OCI-LY7 (cell line): ENCODE results near the gene BBOX1. TPM values are rescaled to one million over a fixed set of nuclear protein-coding genes. Genes with fewer than 3 reads are reported as not detected.

ENCODE experiments used
- BruUV-seq: library from RNA; stranded (reverse); fragments of 400-500 nt; replicated peaks from 2 replicates; lab custom pipeline; 2021; lab: Mats Ljungman, UMichigan
- CTCF ChIA-PET: fragments of 300-600 bp; sonication (Branson Sonifier 250); formaldehyde crosslinking; loops from one replicate; lab custom pipeline; 2022; ENCODE audit warnings: antibody characterized with exemption; ENCODE audit not compliant: unreplicated experiment; lab: Charles Lee
- POLR2A ChIA-PET: fragments of 300-600 bp; sonication (Branson Sonifier 250); formaldehyde crosslinking; loops from one replicate; lab custom pipeline; 2022; ENCODE audit warnings: antibody characterized with exemption; lab: Charles Lee
- DNase-seq: peaks from one replicate; pipeline ENCODE4 v3.0.0-alpha.2; 2015; ENCODE audit warnings: low spot score
- H2AFZ ChIP-seq: fragments of 200-600 bp; sonication (generic), shearing (Covaris generic); 2 replicates; pipeline ENCODE4 v1.6.1; 2014; ENCODE audit warnings: mild to moderate bottlenecking, antibody characterized with exemption, low read length, moderate library complexity
- H3K27ac ChIP-seq: fragments of 200-600 bp; sonication (generic); 2 replicates; pipeline ENCODE4 v1.5.1; 2014; ENCODE audit warnings: mixed run types, low read depth, mild to moderate bottlenecking, moderate library complexity, low read length, inconsistent platforms; ENCODE audit not compliant: poor library complexity, severe bottlenecking
- H3K36me3 ChIP-seq: fragments of 200-600 bp; sonication (generic); 2 replicates; pipeline ENCODE4 v1.6.1; 2014; ENCODE audit warnings: mild to moderate bottlenecking, antibody characterized with exemption, low read length, moderate library complexity, mixed read lengths; ENCODE audit not compliant: insufficient read depth
- H3K4me1 ChIP-seq: fragments of 200-600 bp; sonication (generic); 2 replicates; pipeline ENCODE4 v1.5.1; 2014; ENCODE audit warnings: mild to moderate bottlenecking, low read length; ENCODE audit not compliant: insufficient read depth, poor library complexity, severe bottlenecking
- H3K4me2 ChIP-seq: fragments of 200-600 bp; sonication (generic); 2 replicates; pipeline ENCODE4 v1.6.1; 2014; ENCODE audit warnings: mild to moderate bottlenecking, low read length
- H3K4me3 ChIP-seq: fragments of 200-600 bp; sonication (generic); 2 replicates; pipeline ENCODE4 v1.5.1; 2014; ENCODE audit warnings: mild to moderate bottlenecking, low read depth, low read length; ENCODE audit not compliant: poor library complexity, severe bottlenecking
- H3K79me2 ChIP-seq: fragments of 200-600 bp; sonication (generic); 2 replicates; pipeline ENCODE4 v1.6.1; 2016; ENCODE audit warnings: low read depth, mild to moderate bottlenecking, low read length, moderate library complexity, mixed read lengths; ENCODE audit not compliant: insufficient read depth
- H3K9me2 ChIP-seq: fragments of 200-600 bp; sonication (generic); 2 replicates; pipeline ENCODE4 v1.6.1; 2016; ENCODE audit warnings: mild to moderate bottlenecking, low read length, mixed read lengths; ENCODE audit not compliant: insufficient read depth
- H3K9me3 ChIP-seq: fragments of 200-600 bp; sonication (generic); 2 replicates; pipeline ENCODE4 v1.6.1; 2014; ENCODE audit warnings: mild to moderate bottlenecking, mixed run types, low read length, mixed read lengths
- H4K20me1 ChIP-seq: fragments of 200-600 bp; sonication (generic); 2 replicates; pipeline ENCODE4 v1.6.1; 2014; ENCODE audit warnings: mild to moderate bottlenecking, antibody characterized with exemption, low read length, moderate library complexity, mixed read lengths; ENCODE audit not compliant: insufficient read depth
- EZH2phosphoT487 ChIP-seq: fragments of 200-600 bp; sonication (generic); IDR thresholded peaks from 2 replicates; pipeline ENCODE4 v1.6.1; 2018; ENCODE audit warnings: low read depth, borderline replicate concordance, mild to moderate bottlenecking, mixed run types, antibody characterized with exemption, low read length, moderate library complexity, mixed read lengths
- intact Hi-C: fragments of 100-400 bp; cut with micrococcal nuclease; formaldehyde crosslinking; loops from one replicate; pipeline ENCODE4 v1.10.0; 2022; ENCODE audit not compliant: unreplicated experiment
- total RNA-seq, 2 experiments: library from RNA; depleted of rRNA in 1 of 2; stranded (reverse); fragments of >200 nt in 1 of 2; shearing (Covaris generic) in 1 of 2; gene quantifications; 2 replicates each; pipeline ENCODE4 v1.2.3, GENCODE V29; 2014 to 2022
- TF ChIP-seq, protein P1 (sequence below): fragments of 200-600 bp; sonication (generic); conservative IDR thresholded peaks from 2 replicates; pipeline ENCODE4 v1.5.1; 2014; ENCODE audit warnings: mild to moderate bottlenecking, antibody characterized with exemption, low read length, moderate library complexity, mixed read lengths

Gene BBOX1
- total RNA-seq, 2 experiments from 2014 or later, result not detected

DNA sequence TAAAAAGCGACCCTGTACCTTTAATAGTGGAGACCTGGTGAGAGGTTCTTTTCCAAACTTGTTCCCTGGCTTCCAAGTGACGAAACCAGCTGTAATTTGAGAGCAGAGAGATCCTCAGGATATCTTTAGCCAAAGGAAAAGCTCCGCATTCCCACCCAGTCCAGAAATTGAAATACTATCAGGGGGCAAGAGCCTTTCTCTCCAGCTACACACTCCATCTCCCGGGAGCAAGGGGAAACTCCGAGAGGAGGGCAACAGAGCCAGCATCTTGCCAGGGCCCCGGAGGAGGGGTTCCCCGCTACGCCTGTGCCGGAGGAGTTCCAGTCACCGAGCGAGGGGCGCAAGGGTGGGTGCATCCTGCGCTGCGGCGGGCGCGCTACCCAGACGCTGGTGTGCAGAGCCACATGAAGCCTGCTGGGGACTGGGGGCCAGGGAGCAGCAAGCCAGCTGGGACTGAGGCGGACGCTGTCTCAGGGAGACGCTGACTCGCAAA, 46.6 kb upstream of the BBOX1 start, which contains the start of gene FIBIN:
Gene FIBIN (plus strand): TSS at position 148 of the 493 bp plus-strand sequence. CDS start 415 bp downstream, outside the sequence.
- 0 out of 2 replicates have a peak within 1 kb of the TSS, but pooled peaks have one; percentile 15 for H2AFZ ChIP-seq
- no peaks in the 10 kb centered on the region for H3K9me2 ChIP-seq
- BruUV-seq, result no TSS peak
- no peaks in the 10 kb centered on the region for H4K20me1 ChIP-seq
- no peak for DNase-seq
- no peak within 1 kb of the TSS for H3K4me3 ChIP-seq
- no peaks in the 10 kb centered on the region for H3K9me3 ChIP-seq
- ChIA-PET CTCF (no interaction called here), POLR2A (interaction anchor here (0.6 to 1.2 kb wide), 8 partner anchors 39 to 654 kb away, joined by 3 to 6 read pairs (median 5); no protein-coding TSS in a partner anchor)
- no peaks in the 10 kb centered on the region for H3K4me1 ChIP-seq
- no peaks in the 10 kb centered on the region for H3K79me2 ChIP-seq
- no peak for TF ChIP-seq EZH2phosphoT487
- no peak within 1 kb of the TSS for H3K27ac ChIP-seq
- peak within 1 kb of the TSS; percentile 15; the same call in 1 of the 2 replicates for H3K4me2 ChIP-seq
- intact Hi-C loops, result no loop called here
- no peaks in the 10 kb centered on the region for H3K36me3 ChIP-seq

GRCh38 chr11:26994631-26995095, 46.0 kb upstream of the BBOX1 start:
- DNase-seq, result no peak
- no TSS peak for BruUV-seq
- ChIA-PET POLR2A (interaction anchor here (0.6 kb wide), 3 partner anchors 38 to 1000 kb away, joined by 3 read pairs; no protein-coding TSS in a partner anchor), CTCF (no interaction called here)
- H3K9me2 ChIP-seq, result no peaks in the 10 kb centered on the region
- H3K4me1 ChIP-seq, result no peaks in the 10 kb centered on the region
- intact Hi-C loops, result no loop called here
- H3K36me3 ChIP-seq, result no peaks in the 10 kb centered on the region
- H3K4me2 ChIP-seq, result peak overlapping the region; percentile 15; the same call in 1 of the 2 replicates
- no peaks in the 10 kb centered on the region for H4K20me1 ChIP-seq
- H3K27ac ChIP-seq, result no peak overlapping the region
- no peak overlapping the region for H3K4me3 ChIP-seq
- no peak overlapping the region for H2AFZ ChIP-seq
- H3K9me3 ChIP-seq, result no peaks in the 10 kb centered on the region
- no peak for TF ChIP-seq EZH2phosphoT487
- TF ChIP-seq, protein P1, sequence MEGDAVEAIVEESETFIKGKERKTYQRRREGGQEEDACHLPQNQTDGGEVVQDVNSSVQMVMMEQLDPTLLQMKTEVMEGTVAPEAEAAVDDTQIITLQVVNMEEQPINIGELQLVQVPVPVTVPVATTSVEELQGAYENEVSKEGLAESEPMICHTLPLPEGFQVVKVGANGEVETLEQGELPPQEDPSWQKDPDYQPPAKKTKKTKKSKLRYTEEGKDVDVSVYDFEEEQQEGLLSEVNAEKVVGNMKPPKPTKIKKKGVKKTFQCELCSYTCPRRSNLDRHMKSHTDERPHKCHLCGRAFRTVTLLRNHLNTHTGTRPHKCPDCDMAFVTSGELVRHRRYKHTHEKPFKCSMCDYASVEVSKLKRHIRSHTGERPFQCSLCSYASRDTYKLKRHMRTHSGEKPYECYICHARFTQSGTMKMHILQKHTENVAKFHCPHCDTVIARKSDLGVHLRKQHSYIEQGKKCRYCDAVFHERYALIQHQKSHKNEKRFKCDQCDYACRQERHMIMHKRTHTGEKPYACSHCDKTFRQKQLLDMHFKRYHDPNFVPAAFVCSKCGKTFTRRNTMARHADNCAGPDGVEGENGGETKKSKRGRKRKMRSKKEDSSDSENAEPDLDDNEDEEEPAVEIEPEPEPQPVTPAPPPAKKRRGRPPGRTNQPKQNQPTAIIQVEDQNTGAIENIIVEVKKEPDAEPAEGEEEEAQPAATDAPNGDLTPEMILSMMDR, result no peak
- no peaks in the 10 kb centered on the region for H3K79me2 ChIP-seq

DNA sequence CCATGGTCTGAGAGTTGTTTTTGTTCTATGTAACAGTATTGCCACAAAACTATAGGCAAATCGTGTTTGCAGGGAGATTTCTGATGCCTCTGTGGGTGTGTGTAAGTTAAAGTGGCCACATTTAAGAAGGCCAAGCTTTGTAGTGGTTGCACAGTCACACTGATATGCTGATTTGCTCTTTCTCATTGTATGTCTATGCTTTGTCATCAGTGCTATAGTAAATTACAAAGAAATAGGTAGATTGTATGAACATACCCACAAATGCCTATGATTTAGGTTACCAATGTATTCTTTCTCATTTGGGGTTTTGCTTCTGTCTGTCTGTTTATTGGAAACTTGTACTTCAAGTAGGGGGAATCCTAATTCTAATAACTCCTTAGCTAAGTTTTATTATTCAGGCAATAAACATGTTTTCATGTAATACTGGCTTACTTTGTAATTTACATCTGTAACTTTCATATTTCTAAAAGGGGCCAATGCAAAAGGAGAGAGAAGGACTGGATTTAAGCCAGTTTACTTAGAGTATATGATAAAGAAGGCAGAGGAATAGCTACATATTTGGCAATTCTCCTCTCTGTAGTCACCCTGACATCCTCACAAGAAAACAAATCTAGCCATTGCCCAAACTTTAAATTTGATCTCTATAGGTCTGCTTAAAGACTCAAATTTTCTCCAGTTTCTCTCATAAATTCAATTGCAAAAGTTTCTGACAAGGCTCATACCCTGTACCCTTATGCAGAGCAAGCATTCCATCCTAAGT, 44.7 kb upstream of the BBOX1 start:
- H3K27ac ChIP-seq, result no peak overlapping the region
- H3K9me2 ChIP-seq, result no peaks in the 10 kb centered on the region
- ChIA-PET CTCF (no interaction called here), POLR2A (interaction anchor here (0.5 to 0.8 kb wide), 3 partner anchors 14 to 32 kb away, joined by 3 read pairs; no protein-coding TSS in a partner anchor)
- DNase-seq, result no peak
- BruUV-seq, result no TSS peak
- 0 out of 2 replicates have a peak overlapping the region, but pooled peaks have one; percentile 15 for H2AFZ ChIP-seq
- H3K4me1 ChIP-seq, result no peaks in the 10 kb centered on the region
- no peaks in the 10 kb centered on the region for H3K9me3 ChIP-seq
- H3K79me2 ChIP-seq, result no peaks in the 10 kb centered on the region
- TF ChIP-seq EZH2phosphoT487, result no peak
- TF ChIP-seq, protein P1, result no peak
- H3K4me3 ChIP-seq, result no peak overlapping the region
- intact Hi-C loops, result no loop called here
- H3K36me3 ChIP-seq, result no peaks in the 10 kb centered on the region
- peak overlapping the region; percentile 15; the same call in 1 of the 2 replicates for H3K4me2 ChIP-seq
- H4K20me1 ChIP-seq, result no peaks in the 10 kb centered on the region
